Activated CD4-positive, alpha-beta T cell treated with anti-CD3 and anti-CD28 coated beads, Interleukin-2, amount 50 U/mL, for 24 hours (primary cell): ENCODE measurements around the gene PIGV.

Experiments
- DNase-seq, 2 donors: peaks; one replicate each; pipeline ENCODE4 v3.0.0-alpha.2; 2020; ENCODE audit warnings: low read depth in 1 of 2, low spot score in 1 of 2

PIGV gene

DNA sequence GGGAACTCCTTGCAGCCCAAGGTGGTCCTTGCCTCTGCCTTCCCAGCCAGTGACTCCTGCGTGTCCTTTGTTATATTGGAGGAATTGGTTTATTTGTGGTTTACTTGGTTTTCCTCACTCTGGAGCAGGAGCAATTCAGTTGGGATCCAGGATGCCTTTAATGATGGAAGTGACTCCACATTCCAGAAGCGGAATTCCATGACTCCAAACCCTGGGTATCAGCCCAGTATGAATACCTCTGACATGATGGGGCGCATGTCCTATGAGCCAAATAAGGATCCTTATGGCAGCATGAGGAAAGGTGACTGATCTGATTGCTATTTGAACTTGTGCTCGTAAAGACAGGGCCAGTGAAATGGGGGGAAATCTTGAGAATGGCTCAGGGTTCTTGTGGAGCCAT is 15.1 kb upstream of the PIGV start:
- no peak for DNase-seq

DNA sequence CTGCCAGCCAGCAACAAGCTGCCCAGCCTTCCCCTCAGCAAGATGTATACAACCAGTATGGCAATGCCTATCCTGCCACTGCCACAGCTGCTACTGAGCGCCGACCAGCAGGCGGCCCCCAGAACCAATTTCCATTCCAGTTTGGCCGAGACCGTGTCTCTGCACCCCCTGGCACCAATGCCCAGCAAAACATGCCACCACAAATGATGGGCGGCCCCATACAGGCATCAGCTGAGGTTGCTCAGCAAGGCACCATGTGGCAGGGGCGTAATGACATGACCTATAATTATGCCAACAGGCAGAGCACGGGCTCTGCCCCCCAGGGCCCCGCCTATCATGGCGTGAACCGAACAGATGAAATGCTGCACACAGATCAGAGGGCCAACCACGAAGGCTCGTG is 13.3 kb upstream of the PIGV start:
- DNase-seq: no peak

DNA sequence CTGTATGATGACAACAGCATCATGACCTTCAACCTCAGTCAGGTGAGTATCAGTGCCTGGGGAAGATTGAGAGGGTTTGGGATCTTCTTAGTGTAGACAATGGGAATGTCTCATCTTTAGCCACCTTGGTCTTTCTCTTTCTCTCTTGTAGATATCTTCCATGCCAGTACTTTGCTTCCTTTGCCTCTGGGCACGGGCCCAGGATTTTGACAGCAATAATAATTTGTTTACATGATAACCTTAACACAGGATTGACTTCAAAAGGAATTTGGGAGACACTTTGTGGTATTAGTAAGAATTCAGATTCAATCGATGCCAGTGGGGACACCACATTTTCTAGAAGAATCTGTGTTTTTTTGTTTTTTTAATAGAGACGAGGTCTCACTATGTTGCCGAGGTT is 12.1 kb upstream of the PIGV start:
- no peak for DNase-seq

DNA sequence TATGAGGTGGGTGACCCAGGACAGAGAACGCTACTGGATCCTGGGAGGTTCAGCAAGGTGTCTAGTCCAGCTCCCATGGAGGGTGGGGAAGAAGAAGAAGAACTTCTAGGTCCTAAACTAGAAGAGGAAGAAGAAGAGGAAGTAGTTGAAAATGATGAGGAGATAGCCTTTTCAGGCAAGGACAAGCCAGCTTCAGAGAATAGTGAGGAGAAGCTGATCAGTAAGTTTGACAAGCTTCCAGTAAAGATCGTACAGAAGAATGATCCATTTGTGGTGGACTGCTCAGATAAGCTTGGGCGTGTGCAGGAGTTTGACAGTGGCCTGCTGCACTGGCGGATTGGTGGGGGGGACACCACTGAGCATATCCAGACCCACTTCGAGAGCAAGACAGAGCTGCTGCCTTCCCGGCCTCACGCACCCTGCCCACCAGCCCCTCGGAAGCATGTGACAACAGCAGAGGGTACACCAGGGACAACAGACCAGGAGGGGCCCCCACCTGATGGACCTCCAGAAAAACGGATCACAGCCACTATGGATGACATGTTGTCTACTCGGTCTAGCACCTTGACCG is 8.6 kb upstream of the PIGV start:
- no peak for DNase-seq

DNA sequence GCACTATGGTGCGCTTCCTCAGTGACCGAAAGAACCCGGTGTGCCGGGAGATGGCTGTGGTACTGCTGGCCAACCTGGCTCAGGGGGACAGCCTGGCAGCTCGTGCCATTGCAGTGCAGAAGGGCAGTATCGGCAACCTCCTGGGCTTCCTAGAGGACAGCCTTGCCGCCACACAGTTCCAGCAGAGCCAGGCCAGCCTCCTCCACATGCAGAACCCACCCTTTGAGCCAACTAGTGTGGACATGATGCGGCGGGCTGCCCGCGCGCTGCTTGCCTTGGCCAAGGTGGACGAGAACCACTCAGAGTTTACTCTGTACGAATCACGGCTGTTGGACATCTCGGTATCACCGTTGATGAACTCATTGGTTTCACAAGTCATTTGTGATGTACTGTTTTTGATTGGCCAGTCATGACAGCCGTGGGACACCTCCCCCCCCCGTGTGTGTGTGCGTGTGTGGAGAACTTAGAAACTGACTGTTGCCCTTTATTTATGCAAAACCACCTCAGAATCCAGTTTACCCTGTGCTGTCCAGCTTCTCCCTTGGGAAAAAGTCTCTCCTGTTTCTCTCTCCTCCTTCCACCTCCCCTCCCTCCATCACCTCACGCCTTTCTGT is 7.3 kb upstream of the PIGV start:
- DNase-seq: no peak

DNA sequence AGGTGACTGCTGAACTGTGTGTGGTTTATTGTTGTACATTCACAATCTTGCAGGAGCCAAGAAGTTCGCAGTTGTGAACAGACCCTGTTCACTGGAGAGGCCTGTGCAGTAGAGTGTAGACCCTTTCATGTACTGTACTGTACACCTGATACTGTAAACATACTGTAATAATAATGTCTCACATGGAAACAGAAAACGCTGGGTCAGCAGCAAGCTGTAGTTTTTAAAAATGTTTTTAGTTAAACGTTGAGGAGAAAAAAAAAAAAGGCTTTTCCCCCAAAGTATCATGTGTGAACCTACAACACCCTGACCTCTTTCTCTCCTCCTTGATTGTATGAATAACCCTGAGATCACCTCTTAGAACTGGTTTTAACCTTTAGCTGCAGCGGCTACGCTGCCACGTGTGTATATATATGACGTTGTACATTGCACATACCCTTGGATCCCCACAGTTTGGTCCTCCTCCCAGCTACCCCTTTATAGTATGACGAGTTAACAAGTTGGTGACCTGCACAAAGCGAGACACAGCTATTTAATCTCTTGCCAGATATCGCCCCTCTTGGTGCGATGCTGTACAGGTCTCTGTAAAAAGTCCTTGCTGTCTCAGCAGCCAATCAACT is 6.4 kb upstream of the PIGV start:
- no peak for DNase-seq

DNA sequence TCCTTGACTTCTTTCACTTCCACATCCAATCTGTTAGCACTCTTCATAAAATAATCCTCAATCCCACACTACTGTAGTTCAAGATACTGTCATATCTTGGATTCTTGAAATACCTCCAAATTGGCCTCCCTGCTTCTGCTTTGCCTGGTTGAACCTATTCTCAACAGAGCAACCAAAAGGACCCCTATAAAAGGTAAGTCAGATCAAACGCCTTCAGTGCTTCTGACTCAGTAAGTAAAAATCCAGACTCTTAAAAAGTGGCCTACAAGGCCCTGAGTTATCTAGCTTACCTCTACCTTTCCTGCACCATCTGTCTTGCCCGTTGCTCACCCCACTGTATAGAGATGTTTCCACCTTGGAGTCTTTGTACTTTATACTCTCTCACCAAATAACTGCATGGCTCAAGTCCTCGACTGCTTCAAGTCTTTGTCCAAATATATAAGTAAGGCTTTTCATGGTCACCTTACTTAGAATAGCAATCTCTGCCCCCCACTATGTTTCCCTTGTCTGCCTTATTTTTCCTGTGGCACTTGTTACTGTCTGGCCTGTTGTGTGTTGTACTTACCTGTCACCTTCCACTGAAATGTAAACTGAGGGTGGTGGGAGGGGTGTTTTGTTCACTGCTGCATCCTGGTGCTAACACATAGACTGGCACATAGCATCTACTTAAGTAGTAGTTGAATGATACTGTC is 5.1 kb upstream of the PIGV start:
- DNase-seq: no peak

DNA sequence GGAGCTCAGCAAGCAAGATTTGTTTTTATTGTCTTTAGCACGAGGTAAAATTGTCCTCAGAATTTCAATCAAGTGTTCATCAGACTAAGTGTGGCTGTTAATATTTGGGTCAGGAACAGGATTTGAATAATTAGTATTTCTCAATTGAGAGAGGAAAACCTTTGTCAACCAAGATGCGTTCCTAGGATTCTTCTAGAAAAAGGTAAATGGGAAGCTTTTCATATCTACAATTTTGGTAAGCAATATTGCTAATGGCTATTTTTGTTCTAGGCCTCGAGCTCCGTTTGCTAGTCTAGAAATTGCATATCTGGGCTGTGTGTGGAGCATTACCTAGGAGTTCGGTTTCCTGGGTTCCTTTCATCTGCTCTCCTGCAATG is 4.1 kb upstream of the PIGV start:
- no peak for DNase-seq

DNA sequence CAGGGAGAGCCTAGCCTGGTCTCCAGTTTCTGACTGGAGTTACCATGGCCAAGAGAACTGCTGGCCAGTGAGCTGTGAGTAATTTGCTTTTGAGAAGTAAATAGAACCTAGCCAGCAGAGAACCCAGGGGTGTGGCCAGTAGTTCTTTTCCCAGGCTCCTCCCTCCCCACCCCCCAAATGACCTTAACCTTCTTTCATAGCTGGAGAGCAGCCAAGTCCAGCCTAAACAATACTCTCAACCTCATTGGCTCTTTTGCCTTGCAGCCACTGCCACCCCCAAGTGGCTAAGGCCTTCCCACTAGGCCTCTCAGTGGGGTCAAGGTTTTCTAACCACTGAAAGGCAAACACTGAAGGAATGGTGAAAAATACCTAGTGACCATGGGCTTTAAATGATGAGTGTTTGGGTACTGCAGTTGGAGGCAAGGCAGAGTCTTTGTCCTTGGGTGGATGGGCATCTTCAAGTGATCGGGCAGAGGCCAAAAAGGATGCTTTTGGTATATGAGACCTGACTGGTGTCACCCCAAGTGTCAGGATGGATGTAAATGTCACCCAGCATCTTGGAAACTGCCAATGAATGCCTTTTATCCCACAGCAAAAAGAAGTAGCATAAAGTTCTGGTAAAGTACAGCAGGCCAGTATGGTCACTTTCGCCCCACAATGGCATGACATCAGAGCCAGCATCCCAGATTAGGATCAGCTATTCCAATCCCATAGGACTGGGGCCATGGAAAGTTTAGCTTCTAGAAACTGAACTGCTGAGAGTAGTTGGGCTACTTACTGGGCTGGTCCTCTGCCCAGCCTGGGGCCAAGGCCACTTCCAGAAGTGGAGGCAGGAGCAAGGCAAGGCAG is 3.5 kb upstream of the PIGV start:
- no peak for DNase-seq

DNA sequence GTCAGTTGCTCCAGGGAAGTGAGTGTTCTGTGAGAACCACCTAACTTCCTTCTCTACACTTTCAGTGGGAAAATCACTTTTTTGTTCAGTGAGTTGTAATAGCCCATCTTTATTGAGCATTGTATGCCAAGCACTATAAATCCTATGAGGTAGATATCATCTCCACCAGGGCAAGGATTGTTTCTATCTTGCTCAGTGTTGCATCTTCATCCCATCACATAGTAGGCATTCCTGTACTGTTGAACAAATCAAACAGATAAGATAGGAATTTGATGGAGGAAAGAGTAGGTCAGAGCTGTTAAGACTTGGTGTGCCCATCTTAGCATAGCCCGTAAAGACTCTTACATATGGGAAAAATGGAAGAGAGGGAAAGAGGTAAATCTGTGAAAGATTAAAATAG is 2.9 kb upstream of the PIGV start:
- no peak for DNase-seq

DNA sequence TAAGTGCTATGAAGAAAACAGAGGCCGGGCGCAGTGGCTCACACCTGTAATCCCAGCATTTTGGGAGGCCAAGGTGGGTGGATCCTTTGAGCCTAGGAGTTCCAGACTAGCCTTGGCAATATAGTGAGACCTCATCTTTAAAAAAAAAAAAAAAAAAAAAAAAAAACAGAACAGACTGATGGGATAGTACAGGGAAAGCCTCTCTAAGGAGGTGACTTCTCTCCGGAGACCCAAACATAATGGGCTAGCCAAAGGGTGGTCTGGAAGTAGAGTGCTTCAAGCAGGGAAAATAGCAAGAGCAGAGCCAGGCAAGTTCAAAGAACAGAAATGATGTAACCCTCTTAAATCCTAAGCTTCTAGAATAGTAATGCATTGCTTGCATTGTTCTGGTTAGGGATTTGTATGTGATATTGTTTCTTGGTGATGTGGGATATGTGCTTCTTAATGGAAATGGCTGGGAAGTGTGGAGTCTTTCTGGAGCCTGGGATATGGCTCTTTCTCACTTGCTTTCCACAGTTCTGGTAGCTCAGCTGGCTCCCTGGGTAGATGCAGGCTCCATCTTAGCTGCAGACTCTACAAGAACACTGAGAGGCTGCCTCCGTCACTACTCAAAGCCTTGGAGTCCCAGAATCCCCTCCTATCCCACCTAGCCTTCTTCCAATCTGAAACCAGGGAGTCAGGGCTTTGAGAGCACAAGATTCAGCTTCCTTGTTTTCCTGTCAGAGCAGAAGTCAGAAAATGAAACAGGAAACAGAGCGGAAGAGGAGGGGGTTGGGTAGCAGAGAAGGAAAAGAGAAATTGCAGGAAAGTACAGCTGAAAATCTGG is 1.9 kb upstream of the PIGV start:
- no peak for DNase-seq

DNA sequence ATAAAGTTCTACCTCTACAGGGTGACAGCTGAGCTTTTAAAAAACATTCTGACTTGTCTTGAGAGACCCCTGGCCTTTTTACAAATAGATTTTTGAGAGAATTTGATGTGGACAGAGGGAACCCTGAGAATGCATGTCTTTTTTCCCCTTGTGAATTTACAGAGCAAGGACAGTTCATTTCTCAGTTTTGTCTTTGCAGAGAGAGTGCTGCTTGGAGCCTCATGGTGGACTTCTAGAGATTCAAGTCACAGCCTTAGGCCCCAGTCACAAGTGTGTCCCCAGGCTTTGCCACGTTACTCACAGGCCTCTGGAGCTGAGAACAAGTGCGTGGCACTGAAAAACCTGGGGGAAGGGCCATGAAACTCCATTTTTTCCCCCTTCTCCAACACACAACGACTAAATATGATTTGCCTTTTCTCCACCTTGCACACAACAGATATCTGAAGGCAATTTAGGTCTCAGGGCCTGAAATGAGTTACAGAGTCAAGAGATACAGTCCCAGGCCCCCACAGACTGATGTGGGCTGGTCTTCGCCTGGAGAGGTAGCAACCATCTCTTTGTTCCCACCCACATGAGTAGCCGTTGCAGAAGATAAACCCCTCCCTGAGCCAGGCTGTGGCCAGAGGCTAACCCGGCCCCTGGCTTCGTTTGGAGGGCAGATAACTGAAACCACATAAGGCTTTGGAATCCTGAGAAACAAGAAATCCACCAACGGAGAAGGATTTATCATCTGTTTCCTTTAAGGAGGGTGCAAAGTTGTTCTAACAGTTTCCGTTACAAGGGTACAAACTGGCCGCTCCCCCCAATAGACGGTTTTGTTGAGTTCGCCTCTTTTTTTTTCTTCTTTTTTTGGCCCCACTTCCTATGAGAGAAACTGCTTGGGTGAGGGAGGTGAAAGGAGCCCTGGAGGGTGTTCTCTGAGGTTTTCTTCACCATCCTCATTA is 1.0 kb upstream of the PIGV start:
- no peak for DNase-seq

DNA sequence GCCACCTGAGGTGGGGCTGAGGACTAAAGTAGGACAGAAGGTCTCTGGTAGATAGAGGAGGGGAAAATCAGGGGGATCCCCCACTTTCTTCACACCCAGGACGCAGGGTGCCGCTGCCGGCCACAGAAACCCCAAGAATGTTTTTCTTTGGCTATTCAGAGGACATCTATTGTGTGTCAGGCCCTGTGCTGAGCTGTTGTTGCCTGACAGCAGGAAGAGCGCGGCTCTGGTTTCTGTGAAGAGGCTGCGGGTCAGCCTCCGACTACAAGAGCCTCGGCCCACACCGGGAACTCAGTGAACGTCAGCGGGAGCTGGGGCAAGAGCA is 407 bp upstream of the PIGV start:
- DNase-seq: peak in 1 of 2 donors; percentile 44

DNA sequence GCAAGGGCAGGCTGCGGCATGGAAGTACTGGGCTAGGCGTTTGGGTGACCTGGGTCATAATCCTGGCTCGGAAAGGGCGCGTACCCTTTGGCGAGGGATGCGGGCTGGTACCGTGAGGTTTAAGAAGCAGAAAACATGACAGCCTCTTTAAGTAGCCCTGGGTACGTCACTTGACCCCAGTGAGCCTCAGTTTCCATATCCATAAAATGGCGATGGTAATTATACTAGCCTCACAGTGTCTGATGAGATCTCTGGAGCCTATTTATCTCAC is 700 bp downstream of the PIGV start:
- DNase-seq: no peak

DNA sequence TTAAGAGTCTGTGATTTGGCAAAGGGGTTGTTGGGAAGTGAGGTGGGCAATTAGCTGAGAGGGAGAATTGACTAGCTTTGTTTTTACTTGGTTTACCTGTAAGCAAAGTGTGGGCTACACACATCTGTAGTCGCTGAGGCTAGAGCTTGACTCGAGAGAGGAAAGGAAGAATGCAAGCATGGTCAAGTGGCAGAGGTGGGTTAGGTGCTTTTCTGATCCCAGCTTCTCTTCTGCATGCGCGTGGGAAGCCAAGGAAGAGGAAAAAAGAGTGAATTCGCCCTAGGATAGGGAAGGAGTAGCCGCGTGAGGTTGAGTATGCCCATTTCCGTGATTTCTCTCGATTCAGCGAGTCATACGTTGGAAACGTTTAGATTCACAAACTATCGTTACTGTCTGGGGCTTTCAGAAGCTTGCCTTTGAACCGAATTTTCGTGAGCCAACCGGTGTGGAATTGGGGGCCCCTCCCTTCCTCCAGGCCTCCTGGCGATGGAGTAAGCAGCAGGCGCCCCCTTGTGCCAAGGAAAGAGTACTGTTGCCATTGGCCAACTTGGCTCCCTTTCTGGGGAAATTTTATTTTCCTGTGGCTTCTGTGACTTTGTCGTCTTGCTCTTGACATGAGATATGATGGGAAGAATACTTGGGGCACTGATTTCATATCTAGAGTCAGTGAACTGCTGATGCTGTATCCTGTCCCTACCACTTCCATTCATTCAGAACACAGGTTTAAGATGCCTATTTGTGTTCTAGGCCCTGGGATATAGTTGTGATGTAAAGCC is 1.3 kb downstream of the PIGV start:
- peak; percentile 67 to 91 for DNase-seq

DNA sequence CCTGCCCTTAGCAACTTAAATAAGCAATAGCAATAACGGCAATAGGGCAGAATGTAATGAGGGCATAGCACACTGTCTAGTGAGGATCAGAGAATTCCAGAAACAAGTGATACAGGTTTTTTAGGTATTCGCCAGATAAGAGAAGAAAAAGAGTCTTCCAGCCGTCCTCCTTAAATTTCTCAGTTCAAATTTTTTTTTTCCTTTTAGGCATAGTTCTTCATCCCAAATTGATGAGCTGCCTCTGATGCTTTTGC is 1.8 kb downstream of the PIGV start:
- no peak for DNase-seq

DNA sequence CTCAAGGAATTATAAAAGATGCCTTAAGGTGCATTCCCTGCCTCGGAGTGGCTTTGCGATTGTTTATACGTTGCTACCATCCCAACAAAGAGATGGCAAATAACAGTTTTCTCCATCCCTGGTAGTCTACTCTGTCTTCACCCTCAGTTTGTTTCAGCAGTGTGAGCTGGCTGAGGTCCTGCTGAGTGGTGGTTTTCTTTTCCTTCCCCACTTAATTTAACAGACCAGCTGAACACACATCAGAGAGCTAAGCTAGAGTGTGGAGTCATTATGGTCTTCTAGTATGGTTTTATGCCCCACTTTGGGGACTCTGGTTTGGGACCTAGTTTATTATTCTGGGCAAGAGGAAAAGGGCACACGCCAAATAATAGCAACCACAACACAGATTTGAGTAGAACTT is 2.2 kb downstream of the PIGV start:
- DNase-seq: no peak

DNA sequence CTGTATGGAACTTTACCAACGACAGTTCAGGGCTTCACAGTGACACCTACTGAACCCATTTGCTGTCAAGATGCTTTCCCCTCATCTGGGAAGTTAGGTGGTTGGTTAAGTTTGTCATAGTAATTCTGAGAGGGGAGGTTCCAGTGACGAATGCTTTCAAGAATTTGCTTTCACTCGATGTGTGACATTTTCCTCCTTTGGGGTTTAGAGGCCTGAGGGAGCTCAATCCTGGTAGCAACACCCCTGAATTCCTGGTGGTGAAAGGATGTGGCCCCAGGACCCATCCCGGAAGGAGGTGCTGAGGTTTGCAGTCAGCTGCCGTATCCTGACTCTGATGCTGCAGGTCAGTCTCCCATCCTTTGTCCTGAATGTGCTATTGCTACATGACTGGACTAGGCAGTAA is 2.8 kb downstream of the PIGV start:
- peak; percentile 12 to 27 for DNase-seq

DNA sequence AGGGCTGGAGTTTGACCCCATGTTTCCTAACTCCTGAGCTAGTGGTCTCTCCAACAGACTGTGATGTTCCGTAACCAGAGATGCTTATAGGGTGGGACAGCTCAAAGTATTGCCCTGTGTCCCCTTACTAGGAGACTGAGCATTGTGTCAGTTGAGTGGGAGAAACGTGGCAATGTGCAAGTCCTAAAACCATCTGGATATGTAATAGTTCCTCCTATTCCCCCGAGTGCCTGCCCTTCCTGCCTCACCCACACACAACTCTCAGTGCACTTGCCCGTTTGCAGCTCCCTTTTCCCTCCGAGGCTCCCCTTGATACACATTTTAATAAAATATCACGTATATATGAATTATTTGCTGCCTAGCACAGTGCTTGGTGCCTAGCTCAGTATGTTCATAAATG is 3.4 kb downstream of the PIGV start:
- no peak for DNase-seq

DNA sequence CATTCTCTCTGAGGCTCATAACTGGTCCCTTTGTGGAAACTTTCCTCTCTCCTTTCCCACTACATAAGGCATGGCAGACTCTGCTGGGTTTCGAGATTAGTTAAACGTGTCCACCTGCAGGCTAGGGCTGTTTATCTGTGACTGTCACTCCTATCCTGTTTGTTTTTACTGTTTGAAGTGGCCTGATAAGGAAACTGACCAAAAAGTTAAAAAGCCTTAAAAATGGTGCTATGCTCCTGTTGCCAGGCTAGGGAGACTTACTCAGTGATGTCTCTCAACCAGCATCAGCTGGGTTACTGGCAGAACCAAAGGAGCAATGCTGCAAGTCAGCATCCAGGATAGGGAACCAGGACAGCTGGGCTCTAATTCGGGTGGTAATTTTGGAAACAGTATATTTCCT is 3.9 kb downstream of the PIGV start:
- no peak for DNase-seq
